GM19025 (cell line): Measurements from ENCODE around the gene SMOC2.

Experiments used
- ATAC-seq: cut with Tn5 transposase; IDR thresholded peaks from one replicate; pipeline ENCODE4 v1.9.1; 2021; ENCODE audit warnings: mild to moderate bottlenecking, low read depth, moderate library complexity; ENCODE audit not compliant: unreplicated experiment

Gene SMOC2

GRCh38 chr6:168715643-168716481, 274.9 kb downstream of the SMOC2 start:
- ATAC-seq, result no peak

GRCh38 chr6:168716581-168716980, 275.6 kb downstream of the SMOC2 start:
- ATAC-seq, result no peak

- no peak for ATAC-seq
Measured at GRCh38 chr6:168717491-168717890, 276.5 kb downstream of the SMOC2 start.
